Right renal pelvis (tissue), 4 donors: ENCODE results near the gene GSG1L. TPM values are rescaled to one million over a fixed set of nuclear protein-coding genes. Genes with fewer than 3 reads are reported as not detected.

Experiments used
- DNase-seq, 4 donors: peaks; one replicate each; pipeline ENCODE4 v3.0.0-alpha.2; 2013; ENCODE audit warnings: low read depth in 4 of 4, low spot score in 3 of 4, missing footprints in 1 of 4
- polyA plus RNA-seq, 4 donors: library from polyadenylated mRNA; unstranded; fragments of 120-200 nt; gene quantifications; one replicate each; pipeline ENCODE4 v1.2.1, GENCODE V29; 2013; ENCODE audit not compliant: insufficient read length in 4 of 4

Gene GSG1L
- polyA plus RNA-seq, 4 donors, result 0.44 to 0.74 (median 0.58) TPM

DNA sequence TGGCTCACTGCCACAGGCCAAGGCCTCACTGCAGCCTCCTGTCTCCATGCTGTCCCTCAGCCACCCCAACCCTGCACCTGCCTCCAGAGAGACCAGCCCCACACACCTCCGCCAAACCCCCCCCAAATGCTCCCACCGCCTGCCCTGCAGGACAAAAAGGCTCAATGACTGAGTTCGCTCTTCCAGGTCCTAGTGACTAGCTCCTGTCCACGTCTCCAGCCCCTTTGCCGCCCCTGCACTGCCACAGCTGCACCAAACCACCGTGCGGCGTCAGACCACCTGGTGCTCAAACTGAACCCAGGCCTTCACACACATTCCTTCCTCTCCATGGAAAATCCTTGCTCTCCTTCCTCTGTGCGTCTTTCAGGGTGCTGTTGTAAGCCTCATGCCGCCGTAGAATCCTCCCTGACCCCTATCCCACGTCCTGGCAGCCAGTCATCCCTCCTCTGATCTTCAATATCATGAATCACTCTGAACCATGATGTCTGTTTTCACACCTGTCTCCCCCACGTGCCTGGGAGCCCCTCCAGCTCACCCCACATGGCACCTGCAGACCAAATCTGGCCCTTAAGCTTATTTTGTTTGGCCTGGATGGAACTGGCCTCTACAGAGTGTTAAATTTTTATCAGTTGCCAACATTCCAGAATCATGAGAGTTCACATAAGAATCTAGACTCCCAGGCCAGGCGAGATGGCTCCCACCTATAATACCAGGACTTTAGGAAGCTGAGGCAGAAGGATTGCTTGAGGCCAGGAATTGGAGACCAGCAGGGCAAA lies 4.3 kb upstream of the GSG1L start:
- no peak for DNase-seq

GRCh38 chr16:28064706-28065249 lies 1.3 kb upstream of the GSG1L start:
- no peak for DNase-seq

GRCh38 chr16:28064150-28064549 lies 636 bp upstream of the GSG1L start:
- DNase-seq, result no peak

GRCh38 chr16:28062847-28063521 lies 530 bp downstream of the GSG1L start:
- peak in 1 of 4 donors; percentile 13 for DNase-seq

DNA sequence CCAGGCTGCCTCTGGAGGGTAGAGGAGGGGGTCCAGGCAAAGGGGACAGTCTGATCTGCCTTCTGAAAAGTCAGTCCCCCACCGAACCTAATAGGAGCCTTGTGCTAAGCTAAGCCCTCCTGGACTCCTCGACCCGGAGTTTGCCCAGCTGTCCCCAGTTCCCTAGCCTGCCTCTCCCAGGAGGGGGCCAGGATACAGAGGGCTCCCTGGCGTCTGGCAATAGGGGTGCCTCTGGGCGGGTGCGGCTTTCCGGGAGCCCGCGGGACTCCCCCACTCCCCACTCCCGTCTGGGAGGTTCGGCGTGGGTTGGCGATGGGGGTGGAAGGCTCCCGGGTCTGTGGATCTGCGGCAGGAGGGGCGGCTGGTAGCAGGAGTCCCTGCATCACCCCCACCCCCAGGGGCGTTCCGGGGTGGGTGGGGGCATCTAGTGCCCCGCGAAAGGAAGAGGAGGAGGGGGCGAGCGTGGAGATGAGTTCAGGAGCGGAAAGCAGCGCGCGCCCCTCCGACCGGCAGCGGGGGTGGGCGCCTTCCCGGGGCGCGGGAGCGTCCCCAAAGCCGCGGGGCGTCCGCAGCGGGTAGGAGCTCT lies 1.2 kb downstream of the GSG1L start:
- no peak for DNase-seq

GRCh38 chr16:28061352-28062101 lies 2.0 kb downstream of the GSG1L start:
- DNase-seq, result no peak

GRCh38 chr16:28059841-28060575 lies 3.5 kb downstream of the GSG1L start:
- DNase-seq, result no peak

DNA sequence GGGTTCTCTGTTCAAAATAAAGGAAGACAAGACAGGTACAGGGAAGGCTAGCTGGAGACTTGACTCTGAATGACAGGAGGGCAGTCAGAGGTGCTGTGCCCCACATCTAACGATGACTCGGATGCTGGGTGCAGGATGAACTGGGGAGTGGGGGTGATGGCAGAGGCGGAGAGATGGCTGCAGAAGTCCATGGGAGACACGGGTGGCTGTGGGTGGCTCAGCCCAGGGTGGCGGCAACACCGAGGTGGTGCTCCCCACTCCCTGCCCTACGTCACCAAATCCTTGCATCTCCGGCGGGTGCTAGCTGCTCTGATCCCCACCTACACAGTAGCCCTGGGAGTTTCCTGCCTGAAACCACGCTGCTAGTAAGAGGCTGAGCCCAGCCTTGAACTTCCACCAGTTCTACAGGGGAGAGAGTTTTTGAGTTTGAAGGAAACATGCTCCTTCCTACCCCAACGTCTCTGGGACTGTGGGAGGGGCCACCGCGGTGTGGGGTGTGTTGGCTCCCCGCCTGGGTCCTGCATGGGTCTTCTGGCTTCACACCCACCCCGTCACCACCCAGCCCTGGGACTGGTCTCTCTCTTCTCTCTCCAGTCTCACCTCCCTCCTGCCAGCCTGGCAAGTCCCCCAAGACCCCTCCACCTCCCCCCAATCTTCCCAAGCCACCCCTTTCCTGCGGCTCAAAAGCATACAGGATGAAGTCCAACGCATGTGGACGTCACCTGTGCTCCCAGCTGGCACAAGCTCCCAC lies 4.5 kb downstream of the GSG1L start:
- no peak for DNase-seq

- DNase-seq, result no peak
These were observed 5.6 kb downstream of the GSG1L start for GRCh38 chr16:28057949-28058348.

- no peak for DNase-seq
These were observed 10.1 kb downstream of the GSG1L start for GRCh38 chr16:28053461-28053860.

- DNase-seq, result no peak
These were observed 11.0 kb downstream of the GSG1L start for GRCh38 chr16:28052274-28053128.

DNA sequence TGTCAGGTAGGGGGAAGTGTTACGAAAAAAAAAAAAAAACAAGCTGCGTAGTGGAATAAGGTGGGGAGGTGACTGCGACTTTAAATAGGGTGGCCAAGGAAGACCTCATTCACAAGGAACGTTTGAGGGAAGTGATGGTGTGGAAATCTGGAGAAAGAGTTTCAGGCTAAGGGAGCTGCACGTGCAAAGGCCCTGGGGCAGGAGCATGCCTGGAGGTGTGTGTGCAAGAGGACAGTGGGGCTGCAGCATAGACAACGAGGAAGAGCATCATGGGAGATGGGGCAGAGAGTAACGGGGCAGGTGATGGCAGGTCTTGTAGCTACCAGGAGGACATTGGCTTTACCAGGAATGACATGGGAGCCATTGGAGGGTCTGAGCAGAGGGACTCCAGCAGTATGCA lies 12.0 kb downstream of the GSG1L start:
- DNase-seq, result no peak

GRCh38 chr16:28042811-28043210 lies 20.7 kb downstream of the GSG1L start:
- DNase-seq, result no peak

- no peak for DNase-seq
These were observed 21.9 kb downstream of the GSG1L start for GRCh38 chr16:28041615-28042014.

GRCh38 chr16:28040039-28040438 lies 23.5 kb downstream of the GSG1L start:
- no peak for DNase-seq

- no peak for DNase-seq
These were observed 24.0 kb downstream of the GSG1L start for GRCh38 chr16:28039493-28039892.

- no peak for DNase-seq
These were observed 25.1 kb downstream of the GSG1L start for GRCh38 chr16:28038409-28038808.

GRCh38 chr16:28035866-28036393 lies 27.6 kb downstream of the GSG1L start:
- DNase-seq, result no peak
